ENCODE measurements around the gene ARRDC2. TPM values are rescaled to one million over a fixed set of nuclear protein-coding genes. Genes with fewer than 3 reads are reported as not detected.
"Not testable (repeated sequence)": the region's sequence is repeated elsewhere in the genome, so short reads cannot be mapped to it uniquely, and the experiment has no call there.

Gene ARRDC2
- total and polyA plus RNA-seq, 9 donors, result 6.8 to 22.8 (median 12.6) TPM

DNA sequence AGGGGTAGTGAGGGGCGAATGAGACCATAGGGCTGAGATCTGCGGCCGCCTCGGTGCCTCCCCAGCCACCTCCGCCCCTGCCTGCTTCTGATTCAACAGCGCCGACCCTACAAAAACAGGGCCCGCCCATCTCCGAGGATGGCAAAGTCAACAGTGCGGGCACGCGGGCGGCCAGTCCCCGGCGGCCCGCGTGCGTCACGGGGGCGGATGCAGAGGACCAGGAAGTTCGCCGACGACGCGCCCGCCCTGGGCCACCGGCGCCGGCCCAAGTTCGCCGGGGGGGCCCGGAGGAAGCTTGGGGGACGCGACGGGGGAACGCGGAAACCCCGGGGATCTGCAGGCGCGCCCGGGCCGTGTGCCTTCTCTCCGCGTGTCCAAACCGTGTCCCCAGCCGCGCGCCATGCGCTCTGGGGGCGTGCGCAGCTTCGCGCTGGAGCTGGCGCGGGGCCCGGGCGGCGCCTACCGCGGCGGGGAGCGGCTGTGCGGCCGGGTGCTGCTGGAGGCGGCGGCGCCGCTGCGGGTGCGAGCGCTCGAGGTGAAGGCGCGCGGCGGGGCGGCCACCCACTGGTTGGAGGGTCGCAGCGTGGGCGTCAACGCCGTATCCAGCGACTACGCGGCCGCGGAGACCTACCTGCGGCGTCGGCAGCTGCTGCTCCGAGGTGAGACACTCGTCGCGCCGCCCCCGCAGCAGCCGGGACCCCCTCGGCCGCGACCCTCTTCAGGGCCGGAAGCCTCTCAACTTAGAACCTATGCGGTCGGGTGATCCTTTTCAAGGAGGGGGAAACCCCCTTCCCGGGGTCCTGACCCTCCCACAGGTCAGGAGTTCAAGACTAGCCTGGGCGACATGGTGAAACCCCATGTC is 6.8 kb upstream of the ARRDC2 start:
- peak; percentile 72 to 84 (median 82) for DNase-seq
- H3K27me3 ChIP-seq, result no peaks in the 10 kb centered on the region
- H3K9me3 ChIP-seq, result no peaks in the 10 kb centered on the region
- peaks cover 5% of the 10 kb centered on the region for H3K4me1 ChIP-seq (ENCODE audit: insufficient read depth)
- intact Hi-C loops (cut with DNase I), result loop anchor here in 2 of 4 donors (10.0 kb wide), 2 partner anchors 254 to 424 kb away; a partner anchor contains a TSS
- TF ChIP-seq POLR2A (IDR thresholded peaks at IDR 0.05) (peak; percentile 31), EP300 (IDR thresholded peaks at IDR 0.05) (no peak)
- H3K27ac ChIP-seq, result peak overlapping the region; percentile 57 to 78
- H3K4me3 ChIP-seq, result peak overlapping the region; percentile 74
- no peaks in the 10 kb centered on the region for H3K36me3 ChIP-seq
- 1% methylated on average over 34 to 105 of the region's 105 CpGs for WGBS, 3 donors

DNA sequence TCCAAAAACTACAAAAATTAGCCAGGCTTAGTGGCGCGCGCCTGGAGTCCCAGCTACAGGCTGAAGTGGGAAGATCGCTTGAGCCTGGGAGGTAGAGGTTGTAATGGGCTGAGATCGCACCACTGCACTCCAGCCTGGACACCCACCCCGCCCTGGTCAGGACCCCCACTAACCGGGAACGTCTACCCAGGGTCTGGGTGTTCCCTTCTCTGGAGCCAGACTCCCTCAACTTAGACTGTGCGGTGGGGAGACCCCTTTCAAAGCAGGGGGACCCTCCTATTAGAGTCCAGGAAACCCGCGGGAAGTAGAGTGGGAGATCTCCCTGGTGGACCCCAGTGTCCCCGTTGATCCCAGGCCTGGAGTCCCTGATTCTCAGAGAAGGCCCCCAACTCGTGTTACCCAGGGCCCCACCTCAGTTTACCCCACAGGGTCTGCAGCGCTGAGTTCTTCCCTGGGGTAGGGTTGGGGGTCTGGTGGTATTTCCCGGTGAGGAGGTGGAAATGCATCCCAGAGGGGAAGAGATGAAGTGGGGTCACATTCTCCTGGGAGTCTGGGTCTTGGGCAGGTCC is 6.1 kb upstream of the ARRDC2 start:
- intact Hi-C loops (cut with DNase I), result loop anchor here in 2 of 4 donors (10.0 kb wide), 2 partner anchors 253 to 423 kb away; a partner anchor contains a TSS
- Histone ChIP-seq H3K4me1 (ENCODE audit: insufficient read depth) (peaks cover 5% of the 10 kb centered on the region), H3K36me3 (no peaks in the 10 kb centered on the region), H3K27me3 (no peaks in the 10 kb centered on the region), H3K4me3 (peak overlapping the region; percentile 74), H3K27ac (peak overlapping the region; percentile 57 to 78), H3K9me3 (no peaks in the 10 kb centered on the region)
- DNase-seq, result peak in 2 of 5 donors; percentile 37 to 46
- no peak for TF ChIP-seq POLR2A (IDR thresholded peaks at IDR 0.05)
- TF ChIP-seq EP300 (IDR thresholded peaks at IDR 0.05), result no peak
- TF ChIP-seq, protein P1, sequence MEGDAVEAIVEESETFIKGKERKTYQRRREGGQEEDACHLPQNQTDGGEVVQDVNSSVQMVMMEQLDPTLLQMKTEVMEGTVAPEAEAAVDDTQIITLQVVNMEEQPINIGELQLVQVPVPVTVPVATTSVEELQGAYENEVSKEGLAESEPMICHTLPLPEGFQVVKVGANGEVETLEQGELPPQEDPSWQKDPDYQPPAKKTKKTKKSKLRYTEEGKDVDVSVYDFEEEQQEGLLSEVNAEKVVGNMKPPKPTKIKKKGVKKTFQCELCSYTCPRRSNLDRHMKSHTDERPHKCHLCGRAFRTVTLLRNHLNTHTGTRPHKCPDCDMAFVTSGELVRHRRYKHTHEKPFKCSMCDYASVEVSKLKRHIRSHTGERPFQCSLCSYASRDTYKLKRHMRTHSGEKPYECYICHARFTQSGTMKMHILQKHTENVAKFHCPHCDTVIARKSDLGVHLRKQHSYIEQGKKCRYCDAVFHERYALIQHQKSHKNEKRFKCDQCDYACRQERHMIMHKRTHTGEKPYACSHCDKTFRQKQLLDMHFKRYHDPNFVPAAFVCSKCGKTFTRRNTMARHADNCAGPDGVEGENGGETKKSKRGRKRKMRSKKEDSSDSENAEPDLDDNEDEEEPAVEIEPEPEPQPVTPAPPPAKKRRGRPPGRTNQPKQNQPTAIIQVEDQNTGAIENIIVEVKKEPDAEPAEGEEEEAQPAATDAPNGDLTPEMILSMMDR (IDR thresholded peaks at IDR 0.05), result no peak
- WGBS, 3 donors, result 30 to 46% (median 33%) methylated on average over 13 to 15 of the region's 15 CpGs

DNA sequence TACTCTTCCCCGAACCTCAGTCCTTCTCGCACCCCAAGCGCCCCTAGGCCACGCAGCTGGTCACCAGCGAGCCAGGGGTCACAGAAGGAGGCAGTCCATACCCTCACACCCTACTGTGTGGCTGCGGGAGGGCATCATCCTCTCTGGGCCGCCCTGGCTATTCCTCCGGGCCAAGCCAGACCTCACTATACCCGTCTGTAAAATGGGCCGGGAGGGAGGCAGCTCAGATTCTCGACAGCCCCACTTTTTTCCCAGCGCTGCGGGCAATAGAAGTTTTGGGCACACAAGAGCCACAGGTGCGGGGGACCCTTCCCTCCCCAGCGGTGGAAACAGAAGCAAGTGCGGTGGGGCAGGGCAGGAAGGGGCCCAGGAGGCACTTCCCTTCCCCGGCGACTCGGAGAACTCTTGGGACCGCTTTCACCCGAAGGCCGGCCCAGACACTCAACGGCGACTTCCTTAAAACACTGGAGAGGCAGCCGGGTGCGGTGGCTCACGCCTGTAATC is 5.6 kb upstream of the ARRDC2 start:
- 90 to 93% (median 92%) methylated on average over 27 of the region's 27 CpGs for WGBS, 3 donors
- no peak overlapping the region for H3K4me3 ChIP-seq

DNA sequence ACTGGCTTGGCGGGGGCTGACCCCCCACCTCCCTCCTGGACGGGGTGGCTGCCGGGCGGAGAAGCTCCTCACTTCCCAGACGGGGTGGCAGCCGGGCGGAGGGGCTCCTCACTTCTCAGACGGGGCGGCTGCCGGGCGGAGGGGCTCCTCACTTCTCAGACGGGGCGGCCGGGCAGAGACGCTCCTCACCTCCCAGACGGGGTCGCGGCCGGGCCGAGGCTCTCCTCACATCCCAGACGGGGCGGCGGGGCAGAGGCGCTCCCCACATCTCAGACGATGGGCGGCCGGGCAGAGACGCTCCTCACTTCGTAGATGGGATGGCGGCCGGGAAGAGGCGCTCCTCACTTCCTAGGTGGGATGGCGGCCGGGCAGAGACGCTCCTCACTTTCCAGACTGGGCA is 2.2 kb upstream of the ARRDC2 start:
- intact Hi-C loops (cut with DNase I), result loop anchor here in 3 of 4 donors (2.0 to 10.0 kb wide), 4 partner anchors 53 to 419 kb away; a partner anchor contains a TSS
- WGBS, 3 donors, result 94 to 97% (median 96%) methylated on average over 20 to 35 of the region's 35 CpGs

More for the DNA sequence above, 5.6 kb upstream of the ARRDC2 start:
- no peaks in the 10 kb centered on the region for H3K36me3 ChIP-seq
- H3K4me1 ChIP-seq (ENCODE audit: insufficient read depth), result peaks cover 5% of the 10 kb centered on the region
- no peak for DNase-seq
- H3K27me3 ChIP-seq, result no peaks in the 10 kb centered on the region
- intact Hi-C loops (cut with DNase I), result loop anchor here in 2 of 4 donors (10.0 kb wide), 2 partner anchors 252 to 422 kb away; a partner anchor contains a TSS
- H3K9me3 ChIP-seq, result no peaks in the 10 kb centered on the region
- H3K27ac ChIP-seq, result no peak overlapping the region
- TF ChIP-seq, protein P1 (IDR thresholded peaks at IDR 0.05), result no peak
- TF ChIP-seq EP300 (IDR thresholded peaks at IDR 0.05) (no peak), POLR2A (IDR thresholded peaks at IDR 0.05) (no peak)

More for the DNA sequence above, 2.2 kb upstream of the ARRDC2 start:
- H3K4me3 ChIP-seq; H3K36me3 ChIP-seq; DNase-seq; H3K4me1 ChIP-seq (ENCODE audit: insufficient read depth); H3K27ac ChIP-seq; H3K9me3 ChIP-seq; H3K27me3 ChIP-seq: not testable (repeated sequence)

Data from ovary (tissue), 9 donors.